ENCODE results near the gene OSER1. TPM values are rescaled to one million over a fixed set of nuclear protein-coding genes. Genes with fewer than 3 reads are reported as not detected.
"Not testable (repeated sequence)": the region's sequence is repeated elsewhere in the genome, so short reads cannot be mapped to it uniquely, and the experiment has no call there.

Gene OSER1
- total RNA-seq, 6 experiments from 2014 or later, result 13.0 to 20.4 (median 17.3) TPM

DNA sequence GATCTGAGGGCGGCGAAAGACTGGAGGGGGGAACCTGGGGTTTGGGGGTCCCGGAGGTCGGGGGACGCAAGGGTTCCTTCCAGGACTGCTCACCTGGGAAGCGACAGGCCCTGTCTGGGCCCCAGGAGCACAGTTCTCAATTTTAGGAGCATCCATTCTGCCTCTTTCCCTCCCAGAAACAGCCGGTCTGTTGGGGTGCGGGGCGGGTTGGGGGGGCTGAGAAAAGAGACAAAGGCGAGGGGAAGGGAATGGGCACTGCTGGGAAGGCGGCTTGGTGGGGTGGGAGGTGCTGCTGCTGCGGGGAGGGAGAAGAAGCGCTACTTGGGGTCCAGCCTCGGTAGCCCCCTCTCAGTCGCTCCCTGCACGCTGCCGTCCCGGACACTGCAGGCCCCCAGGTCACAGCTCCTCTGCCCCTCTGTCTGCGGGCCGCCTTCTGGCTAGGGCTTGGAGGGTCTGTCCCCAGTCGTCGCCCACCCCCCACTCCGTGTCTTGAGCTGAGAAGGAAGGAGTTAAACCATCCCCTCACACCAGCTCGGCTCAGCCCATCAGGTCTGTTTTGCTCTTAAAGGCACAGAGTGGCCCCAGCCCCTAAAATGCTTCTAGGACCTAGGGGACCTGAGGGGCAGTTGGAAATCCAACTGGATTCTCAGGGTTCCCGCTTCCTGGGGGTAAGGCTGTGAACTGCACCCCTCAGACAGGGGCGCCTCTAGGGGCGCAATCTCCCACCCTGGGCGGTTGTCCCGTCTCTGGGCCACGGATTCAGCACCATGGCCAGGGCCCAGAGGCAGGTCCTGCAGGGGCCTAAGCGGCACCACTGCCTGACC lies 37.2 kb upstream of the OSER1 start:
- H3K9me3 ChIP-seq, result no peaks in the 10 kb centered on the region
- no peak overlapping the region for H3K27ac ChIP-seq
- ATAC-seq (peak; percentile 33 to 44 (median 37)), DNase-seq (no peak)
- H3K27me3 ChIP-seq, result no peaks in the 10 kb centered on the region
- intact Hi-C loops (cut with DNase I), result no loop called here
- TF ChIP-seq POLR2A (IDR thresholded peaks at IDR 0.05), result no peak
- TF ChIP-seq, protein P1, sequence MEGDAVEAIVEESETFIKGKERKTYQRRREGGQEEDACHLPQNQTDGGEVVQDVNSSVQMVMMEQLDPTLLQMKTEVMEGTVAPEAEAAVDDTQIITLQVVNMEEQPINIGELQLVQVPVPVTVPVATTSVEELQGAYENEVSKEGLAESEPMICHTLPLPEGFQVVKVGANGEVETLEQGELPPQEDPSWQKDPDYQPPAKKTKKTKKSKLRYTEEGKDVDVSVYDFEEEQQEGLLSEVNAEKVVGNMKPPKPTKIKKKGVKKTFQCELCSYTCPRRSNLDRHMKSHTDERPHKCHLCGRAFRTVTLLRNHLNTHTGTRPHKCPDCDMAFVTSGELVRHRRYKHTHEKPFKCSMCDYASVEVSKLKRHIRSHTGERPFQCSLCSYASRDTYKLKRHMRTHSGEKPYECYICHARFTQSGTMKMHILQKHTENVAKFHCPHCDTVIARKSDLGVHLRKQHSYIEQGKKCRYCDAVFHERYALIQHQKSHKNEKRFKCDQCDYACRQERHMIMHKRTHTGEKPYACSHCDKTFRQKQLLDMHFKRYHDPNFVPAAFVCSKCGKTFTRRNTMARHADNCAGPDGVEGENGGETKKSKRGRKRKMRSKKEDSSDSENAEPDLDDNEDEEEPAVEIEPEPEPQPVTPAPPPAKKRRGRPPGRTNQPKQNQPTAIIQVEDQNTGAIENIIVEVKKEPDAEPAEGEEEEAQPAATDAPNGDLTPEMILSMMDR (IDR thresholded peaks at IDR 0.05), result peak in 2 of 4 donors; percentile 4 to 9
- no peaks in the 10 kb centered on the region for H3K4me1 ChIP-seq
- WGBS (ENCODE audit: insufficient coverage, low coverage, low lambda C conversion rate, missing lambda C conversion rate), result 10% methylated on average over 16 of the region's 31 CpGs
- no peaks in the 10 kb centered on the region for H3K36me3 ChIP-seq
- H3K4me3 ChIP-seq, result no peak overlapping the region

DNA sequence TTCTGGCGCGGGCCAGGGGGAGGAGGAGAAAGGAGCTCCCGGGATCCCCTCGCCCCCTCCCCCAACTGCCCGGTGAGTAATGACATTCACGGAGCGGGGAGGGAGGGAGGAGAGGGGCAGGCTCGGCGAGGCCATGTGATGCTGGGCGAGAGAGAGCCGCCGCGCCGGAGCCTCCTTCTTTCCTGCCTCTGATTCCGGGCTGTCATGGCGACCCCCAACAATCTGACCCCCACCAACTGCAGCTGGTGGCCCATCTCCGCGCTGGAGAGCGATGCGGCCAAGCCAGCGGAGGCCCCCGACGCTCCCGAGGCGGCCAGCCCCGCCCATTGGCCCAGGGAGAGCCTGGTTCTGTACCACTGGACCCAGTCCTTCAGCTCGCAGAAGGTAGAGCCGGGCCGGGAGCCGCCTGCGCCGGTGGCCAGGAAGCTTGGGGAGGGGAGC lies 36.6 kb upstream of the OSER1 start, which contains the start of gene GDAP1L1:
Gene GDAP1L1, plus strand, starts transcription at position 178 of the 441 bp plus-strand sequence. Its CDS starts 27 bp downstream, at position 205.
- WGBS (ENCODE audit: insufficient coverage, low coverage, low lambda C conversion rate, missing lambda C conversion rate), result no CpG with 5 or more reads among the region's 32 CpGs
- Histone ChIP-seq H3K9me3 (no peaks in the 10 kb centered on the region), H3K27ac (no peak within 1 kb of the TSS), H3K36me3 (no peaks in the 10 kb centered on the region), H3K4me1 (no peaks in the 10 kb centered on the region), H3K27me3 (no peaks in the 10 kb centered on the region), H3K4me3 (no peak within 1 kb of the TSS)
- no peak for TF ChIP-seq POLR2A (IDR thresholded peaks at IDR 0.05)
- TF ChIP-seq, protein P1 (IDR thresholded peaks at IDR 0.05), result no peak
- no peak for ATAC-seq
- DNase-seq, result no peak
- intact Hi-C loops (cut with DNase I), result no loop called here

DNA sequence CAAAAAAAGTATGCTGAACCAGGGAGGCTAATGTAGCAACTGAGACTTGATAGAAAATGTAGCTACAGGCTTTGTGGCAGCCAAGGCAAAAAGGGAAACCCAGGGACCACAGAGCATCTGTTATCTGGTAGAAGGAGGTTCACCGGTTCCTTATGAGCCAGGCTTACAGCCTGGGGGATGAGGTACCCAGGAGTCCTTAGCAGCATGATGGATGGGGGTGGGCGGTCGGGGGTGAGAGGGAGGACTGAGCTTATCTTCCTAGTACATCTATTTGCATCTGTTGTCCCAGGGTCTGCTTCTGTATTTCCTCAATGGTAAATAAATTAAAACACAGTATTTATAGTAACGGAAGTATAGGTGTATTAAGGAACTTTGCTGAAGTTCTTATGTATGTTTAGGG lies 35.4 kb upstream of the OSER1 start:
- no peak for TF ChIP-seq POLR2A (IDR thresholded peaks at IDR 0.05)
- TF ChIP-seq, protein P1 (IDR thresholded peaks at IDR 0.05), result no peak
- DNase-seq, result no peak
- Histone ChIP-seq H3K9me3 (no peaks in the 10 kb centered on the region), H3K4me1 (no peaks in the 10 kb centered on the region), H3K27me3 (no peaks in the 10 kb centered on the region), H3K27ac (no peak overlapping the region), H3K4me3 (no peak overlapping the region), H3K36me3 (no peaks in the 10 kb centered on the region)
- intact Hi-C loops (cut with DNase I), result no loop called here
- 70% methylated on average over 2 of the region's 4 CpGs for WGBS (ENCODE audit: insufficient coverage, low coverage, low lambda C conversion rate, missing lambda C conversion rate)
- no peak for ATAC-seq

DNA sequence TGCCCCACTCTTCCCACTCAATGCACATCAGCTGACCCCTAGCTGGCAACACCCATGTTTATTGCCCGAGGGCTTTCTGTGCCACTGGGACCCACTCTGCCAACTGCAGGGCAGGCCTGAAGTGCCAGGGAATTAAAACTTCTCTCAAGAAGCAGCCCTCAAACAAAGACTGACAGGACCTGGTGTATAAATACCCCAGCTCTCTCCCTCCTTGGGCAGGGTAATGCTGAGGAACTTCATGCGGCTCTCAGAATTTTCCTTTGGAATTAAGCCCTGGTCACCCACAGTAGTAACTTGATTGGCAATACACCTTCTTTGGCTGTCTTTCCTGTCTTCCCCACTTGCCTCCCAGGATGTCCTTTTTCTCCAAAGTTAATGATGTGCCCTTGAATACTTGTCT lies 31.2 kb upstream of the OSER1 start:
- no peaks in the 10 kb centered on the region for H3K27me3 ChIP-seq
- intact Hi-C loops (cut with DNase I), result no loop called here
- WGBS (ENCODE audit: insufficient coverage, low coverage, low lambda C conversion rate, missing lambda C conversion rate), result no CpG with 5 or more reads among the region's 2 CpGs
- no peak overlapping the region for H3K27ac ChIP-seq
- no peak for DNase-seq
- no peaks in the 10 kb centered on the region for H3K9me3 ChIP-seq
- H3K4me1 ChIP-seq, result no peaks in the 10 kb centered on the region
- no peak for ATAC-seq
- H3K36me3 ChIP-seq, result no peaks in the 10 kb centered on the region
- TF ChIP-seq, protein P1 (IDR thresholded peaks at IDR 0.05), result no peak
- TF ChIP-seq POLR2A (IDR thresholded peaks at IDR 0.05), result no peak
- no peak overlapping the region for H3K4me3 ChIP-seq

DNA sequence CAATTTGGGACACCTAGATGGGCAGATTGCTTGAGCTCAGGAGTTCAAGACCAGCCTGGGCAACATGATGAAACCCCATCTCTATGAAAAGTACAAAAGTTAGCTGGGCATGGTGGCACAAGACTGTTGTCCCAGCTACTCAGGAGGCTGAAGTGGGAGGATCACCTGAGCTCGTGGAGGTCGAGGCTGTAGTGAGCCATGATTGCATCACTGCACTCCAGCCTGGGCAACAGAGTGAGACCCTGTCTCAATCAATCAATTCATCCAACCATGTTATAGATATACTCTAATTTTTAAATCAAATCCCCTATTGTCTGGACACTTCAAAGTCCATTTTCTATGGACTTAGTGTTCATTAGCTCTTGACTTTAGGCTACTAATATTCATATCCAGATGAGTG lies 26.3 kb upstream of the OSER1 start:
- H3K4me3 ChIP-seq; ATAC-seq; intact Hi-C loops (cut with DNase I); H3K36me3 ChIP-seq; H3K27ac ChIP-seq; H3K4me1 ChIP-seq; H3K9me3 ChIP-seq; H3K27me3 ChIP-seq; DNase-seq: not testable (repeated sequence)
- WGBS (ENCODE audit: insufficient coverage, low coverage, low lambda C conversion rate, missing lambda C conversion rate), result 69% methylated on average over 2 of the region's 2 CpGs

All from right lobe of liver (tissue), 6 donors.